Measurements from ENCODE around the gene ATG7.

Gene ATG7

DNA sequence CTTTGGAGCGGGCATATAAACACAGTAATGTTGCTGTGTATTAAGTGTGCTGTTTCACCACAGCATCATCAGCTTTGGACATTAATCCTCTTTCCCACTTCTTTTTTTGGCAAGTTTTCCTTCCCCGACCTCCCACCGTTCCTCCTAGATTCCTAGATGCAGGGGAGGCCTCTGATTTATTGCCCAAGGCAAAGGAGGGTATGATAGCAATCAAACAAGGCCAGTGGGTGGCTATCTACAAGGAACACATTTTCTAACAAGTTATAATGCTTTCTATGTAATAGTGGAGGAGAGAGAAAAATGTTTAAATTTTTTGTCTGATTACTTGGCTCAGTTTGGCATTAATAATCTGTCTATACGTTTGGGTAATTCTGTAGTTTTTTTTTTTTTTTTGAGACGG, 38.1 kb downstream of the ATG7 start:
- DNase-seq (ENCODE audit: low read depth) = no peak
- no peak overlapping the region for H3K4me3 ChIP-seq (ENCODE audit: low read depth, low read length)
- TF ChIP-seq, protein P1, sequence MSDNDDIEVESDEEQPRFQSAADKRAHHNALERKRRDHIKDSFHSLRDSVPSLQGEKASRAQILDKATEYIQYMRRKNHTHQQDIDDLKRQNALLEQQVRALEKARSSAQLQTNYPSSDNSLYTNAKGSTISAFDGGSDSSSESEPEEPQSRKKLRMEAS (IDR thresholded peaks at IDR 0.05; ENCODE audit: low read depth, low read length) = no peak
- TF ChIP-seq, protein P2, sequence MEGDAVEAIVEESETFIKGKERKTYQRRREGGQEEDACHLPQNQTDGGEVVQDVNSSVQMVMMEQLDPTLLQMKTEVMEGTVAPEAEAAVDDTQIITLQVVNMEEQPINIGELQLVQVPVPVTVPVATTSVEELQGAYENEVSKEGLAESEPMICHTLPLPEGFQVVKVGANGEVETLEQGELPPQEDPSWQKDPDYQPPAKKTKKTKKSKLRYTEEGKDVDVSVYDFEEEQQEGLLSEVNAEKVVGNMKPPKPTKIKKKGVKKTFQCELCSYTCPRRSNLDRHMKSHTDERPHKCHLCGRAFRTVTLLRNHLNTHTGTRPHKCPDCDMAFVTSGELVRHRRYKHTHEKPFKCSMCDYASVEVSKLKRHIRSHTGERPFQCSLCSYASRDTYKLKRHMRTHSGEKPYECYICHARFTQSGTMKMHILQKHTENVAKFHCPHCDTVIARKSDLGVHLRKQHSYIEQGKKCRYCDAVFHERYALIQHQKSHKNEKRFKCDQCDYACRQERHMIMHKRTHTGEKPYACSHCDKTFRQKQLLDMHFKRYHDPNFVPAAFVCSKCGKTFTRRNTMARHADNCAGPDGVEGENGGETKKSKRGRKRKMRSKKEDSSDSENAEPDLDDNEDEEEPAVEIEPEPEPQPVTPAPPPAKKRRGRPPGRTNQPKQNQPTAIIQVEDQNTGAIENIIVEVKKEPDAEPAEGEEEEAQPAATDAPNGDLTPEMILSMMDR (IDR thresholded peaks at IDR 0.05; ENCODE audit: low read depth, low read length) = no peak
- no peak for TF ChIP-seq POLR2A (IDR thresholded peaks at IDR 0.05; ENCODE audit: extremely low read depth, insufficient read length)
- TF ChIP-seq MYC (IDR thresholded peaks at IDR 0.05; ENCODE audit: low read depth, low read length) = no peak

DNA sequence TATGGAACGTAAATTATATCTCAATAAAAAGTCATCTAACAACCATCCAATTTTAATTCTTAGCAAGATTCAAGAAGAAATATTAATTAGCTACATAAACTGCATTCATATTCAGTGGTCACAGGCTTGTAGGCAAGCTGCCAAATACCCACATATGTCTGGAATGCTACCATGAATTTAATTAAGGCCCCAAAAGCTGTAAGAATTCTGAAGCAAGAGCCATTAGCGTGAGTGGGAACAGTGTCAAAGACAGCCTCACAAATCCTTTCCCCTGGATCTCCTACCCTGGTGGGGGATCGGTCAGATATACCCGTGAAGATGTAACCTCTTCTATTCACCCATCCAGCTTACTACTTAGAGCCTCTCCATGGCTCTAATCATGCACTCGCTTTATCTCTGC, 40.0 kb downstream of the ATG7 start:
- no peak for TF ChIP-seq MYC (IDR thresholded peaks at IDR 0.05; ENCODE audit: low read depth, low read length)
- no peak for DNase-seq (ENCODE audit: low read depth)
- H3K4me3 ChIP-seq (ENCODE audit: low read depth, low read length) = no peak overlapping the region

DNA sequence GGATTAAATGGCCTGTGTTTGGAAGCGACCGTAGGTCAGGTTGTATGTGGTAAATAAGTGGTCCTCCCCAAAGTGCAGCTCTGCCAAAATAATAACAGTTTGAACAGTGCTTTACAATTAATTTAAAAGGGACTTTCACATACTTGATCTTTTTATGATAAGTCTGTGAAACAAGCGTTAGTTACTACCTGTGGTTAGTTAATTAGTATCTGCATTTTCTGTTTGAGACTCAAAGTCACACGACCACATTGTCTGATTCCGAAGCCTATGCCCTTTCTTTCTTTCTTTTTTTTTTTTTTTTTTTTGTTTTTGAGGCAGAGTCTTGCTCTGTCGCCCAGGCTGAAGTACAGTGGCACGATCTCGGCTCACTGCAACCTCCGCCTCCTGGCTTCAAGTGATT, 45.1 kb downstream of the ATG7 start:
- DNase-seq (ENCODE audit: low read depth) = no peak
- TF ChIP-seq, protein P1 (IDR thresholded peaks at IDR 0.05; ENCODE audit: low read depth, low read length) = no peak
- TF ChIP-seq MYC (IDR thresholded peaks at IDR 0.05; ENCODE audit: low read depth, low read length) = no peak
- no peak for TF ChIP-seq POLR2A (IDR thresholded peaks at IDR 0.05; ENCODE audit: extremely low read depth, insufficient read length)
- TF ChIP-seq, protein P2 (IDR thresholded peaks at IDR 0.05; ENCODE audit: low read depth, low read length) = no peak
- no peak overlapping the region for H3K4me3 ChIP-seq (ENCODE audit: low read depth, low read length)

DNA sequence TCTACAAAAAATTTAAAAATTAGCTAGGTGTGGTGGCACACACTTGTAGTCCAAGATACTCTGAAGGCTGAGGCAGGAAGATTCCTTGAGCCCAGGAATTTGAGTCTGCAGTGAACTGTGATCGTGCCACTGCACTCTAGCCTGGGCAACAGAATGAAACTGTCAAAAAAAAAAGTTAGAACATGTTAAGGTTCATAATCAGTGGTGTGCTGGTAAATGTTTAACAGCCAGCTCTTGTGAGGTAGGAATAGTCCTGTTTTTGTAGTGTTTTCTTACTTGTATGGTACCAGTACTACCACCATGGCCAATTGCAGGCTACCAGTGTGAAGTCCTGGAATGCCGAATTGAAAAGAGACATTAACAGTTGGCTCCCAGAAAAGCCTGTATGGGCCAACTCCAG, 50.7 kb downstream of the ATG7 start:
- DNase-seq (ENCODE audit: low read depth) = no peak
- H3K4me3 ChIP-seq (ENCODE audit: low read depth, low read length) = no peak overlapping the region
- TF ChIP-seq, protein P1 (IDR thresholded peaks at IDR 0.05; ENCODE audit: low read depth, low read length) = no peak
- TF ChIP-seq POLR2A (IDR thresholded peaks at IDR 0.05; ENCODE audit: extremely low read depth, insufficient read length) (no peak), MYC (IDR thresholded peaks at IDR 0.05; ENCODE audit: low read depth, low read length) (no peak)
- TF ChIP-seq, protein P2 (IDR thresholded peaks at IDR 0.05; ENCODE audit: low read depth, low read length) = no peak

DNA sequence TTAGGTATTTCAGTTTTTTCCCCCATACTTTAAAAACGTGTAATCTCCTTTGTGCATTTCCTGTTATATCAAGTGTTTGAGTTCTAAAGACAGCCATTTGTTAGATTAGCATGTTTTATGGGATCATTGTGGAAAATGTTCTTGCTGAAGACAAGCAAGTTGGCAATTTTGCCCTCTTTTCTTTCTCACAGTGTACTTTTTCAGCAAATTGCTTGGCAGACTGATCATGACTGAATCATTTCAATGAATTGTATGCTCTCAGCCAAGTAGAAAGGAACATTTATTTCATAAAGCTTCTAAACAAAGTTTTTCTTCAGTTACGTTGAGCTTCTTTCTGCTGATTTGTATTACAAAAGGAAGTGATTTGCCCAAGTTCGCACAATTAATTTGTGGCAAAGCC, 51.6 kb downstream of the ATG7 start:
- DNase-seq (ENCODE audit: low read depth) = no peak
- TF ChIP-seq, protein P2 (IDR thresholded peaks at IDR 0.05; ENCODE audit: low read depth, low read length) = no peak
- TF ChIP-seq POLR2A (IDR thresholded peaks at IDR 0.05; ENCODE audit: extremely low read depth, insufficient read length) = no peak
- TF ChIP-seq MYC (IDR thresholded peaks at IDR 0.05; ENCODE audit: low read depth, low read length) = no peak
- TF ChIP-seq, protein P1 (IDR thresholded peaks at IDR 0.05; ENCODE audit: low read depth, low read length) = no peak
- H3K4me3 ChIP-seq (ENCODE audit: low read depth, low read length) = no peak overlapping the region

DNA sequence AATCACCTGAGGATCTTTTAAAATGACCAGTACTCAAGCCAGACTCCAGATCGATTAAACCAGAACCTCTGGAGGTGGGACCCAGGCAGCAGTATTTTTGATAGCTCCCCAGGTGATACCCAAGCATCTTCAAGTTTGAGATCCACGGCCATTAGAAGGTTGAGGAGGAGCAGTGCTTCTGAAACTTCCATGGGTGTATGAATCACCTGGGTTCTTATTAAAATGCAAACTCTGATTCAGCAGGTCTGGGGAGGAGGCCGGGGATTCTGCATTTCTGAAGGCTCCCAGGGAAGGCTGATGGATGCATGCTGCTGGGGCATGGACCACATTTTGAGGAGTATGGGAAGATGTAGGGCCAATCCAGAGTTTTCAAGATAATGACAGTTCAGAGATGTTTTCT, 55.4 kb downstream of the ATG7 start:
- no peak overlapping the region for H3K4me3 ChIP-seq (ENCODE audit: low read depth, low read length)
- TF ChIP-seq MYC (IDR thresholded peaks at IDR 0.05; ENCODE audit: low read depth, low read length) (no peak), POLR2A (IDR thresholded peaks at IDR 0.05; ENCODE audit: extremely low read depth, insufficient read length) (no peak)
- TF ChIP-seq, protein P2 (IDR thresholded peaks at IDR 0.05; ENCODE audit: low read depth, low read length) = no peak
- TF ChIP-seq, protein P1 (IDR thresholded peaks at IDR 0.05; ENCODE audit: low read depth, low read length) = no peak
- DNase-seq (ENCODE audit: low read depth) = no peak

Data from NB4 (cell line).